ENCODE results near the gene CD8A.

GRCh38 chr2:86825693-86826381, 35.1 kb upstream of the CD8A start:
- TF ChIP-seq CTCF (IDR thresholded peaks at IDR 0.05) (no peak), POLR2A (IDR thresholded peaks at IDR 0.05) (no peak)
